ENCODE data around the gene CASP9. TPM values are rescaled to one million over a fixed set of nuclear protein-coding genes. Genes with fewer than 3 reads are reported as not detected.
"Not testable (repeated sequence)": the region's sequence is repeated elsewhere in the genome, so short reads cannot be mapped to it uniquely, and the experiment has no call there.

Gene CASP9
- total RNA-seq, 2 experiments from 2014 or later: 7.6 to 9.6 TPM

- ChIA-PET POLR2A (no interaction called here), CTCF (no interaction called here)
- no peaks in the 10 kb centered on the region for H3K4me1 Mint-ChIP-seq
- H3K36me3 Mint-ChIP-seq (ENCODE audit: low read depth): peaks cover 15% of the 10 kb centered on the region
- intact Hi-C loops (cut with DNase I, micrococcal nuclease): no loop called here
- DNase-seq: no peak
- no peak overlapping the region for H3K4me3 Mint-ChIP-seq
- H3K9me3 Mint-ChIP-seq (ENCODE audit: low read depth): no peaks in the 10 kb centered on the region
- no peak for ATAC-seq
- H3K27me3 Mint-ChIP-seq: no peaks in the 10 kb centered on the region
- no peak overlapping the region for H3K27ac Mint-ChIP-seq
Measured at GRCh38 chr1:15492596-15492995, 31.4 kb downstream of the CASP9 start.

- H3K4me1 Mint-ChIP-seq; H3K9me3 Mint-ChIP-seq (ENCODE audit: low read depth); POLR2A ChIA-PET; H3K27ac Mint-ChIP-seq; H3K4me3 Mint-ChIP-seq; H3K27me3 Mint-ChIP-seq; intact Hi-C loops (cut with DNase I, micrococcal nuclease); CTCF ChIA-PET: not testable (repeated sequence)
- DNase-seq: peak; percentile 20
- peaks cover 10% of the 10 kb centered on the region for H3K36me3 Mint-ChIP-seq (ENCODE audit: low read depth)
- ATAC-seq: peak; percentile 71
Measured at GRCh38 chr1:15491010-15491409, 33.0 kb downstream of the CASP9 start.

GRCh38 chr1:15489052-15489736 lies 34.8 kb downstream of the CASP9 start:
- intact Hi-C loops (cut with DNase I, micrococcal nuclease): no loop called here
- ATAC-seq: no peak
- ChIA-PET POLR2A (no interaction called here), CTCF (no interaction called here)
- no peaks in the 10 kb centered on the region for H3K4me1 Mint-ChIP-seq
- H3K9me3 Mint-ChIP-seq (ENCODE audit: low read depth): no peaks in the 10 kb centered on the region
- no peak for DNase-seq
- H3K4me3 Mint-ChIP-seq: no peak overlapping the region
- H3K27me3 Mint-ChIP-seq: no peaks in the 10 kb centered on the region
- peaks cover 7% of the 10 kb centered on the region for H3K36me3 Mint-ChIP-seq (ENCODE audit: low read depth)
- no peak overlapping the region for H3K27ac Mint-ChIP-seq

- H3K36me3 Mint-ChIP-seq (ENCODE audit: low read depth): peaks cover 7% of the 10 kb centered on the region
- intact Hi-C loops (cut with DNase I, micrococcal nuclease): no loop called here
- H3K9me3 Mint-ChIP-seq (ENCODE audit: low read depth): no peaks in the 10 kb centered on the region
- POLR2A ChIA-PET: no interaction called here
- no peaks in the 10 kb centered on the region for H3K27me3 Mint-ChIP-seq
- DNase-seq (no peak), ATAC-seq (no peak)
- CTCF ChIA-PET: interaction anchor here (1.0 to 1.2 kb wide), 2 partner anchors 11 to 13 kb away, joined by 3 read pairs; no protein-coding TSS in a partner anchor
- no peak overlapping the region for H3K27ac Mint-ChIP-seq
- no peak overlapping the region for H3K4me3 Mint-ChIP-seq
- H3K4me1 Mint-ChIP-seq: no peaks in the 10 kb centered on the region
Measured at GRCh38 chr1:15488371-15488770, 35.6 kb downstream of the CASP9 start.

- H3K9me3 Mint-ChIP-seq (ENCODE audit: low read depth); H3K36me3 Mint-ChIP-seq (ENCODE audit: low read depth); POLR2A ChIA-PET; H3K4me3 Mint-ChIP-seq; H3K27me3 Mint-ChIP-seq; intact Hi-C loops (cut with DNase I, micrococcal nuclease); H3K27ac Mint-ChIP-seq; ATAC-seq; DNase-seq; H3K4me1 Mint-ChIP-seq: not testable (repeated sequence)
- CTCF ChIA-PET: interaction anchor here (1.2 kb wide), 1 partner anchor 13 kb away, joined by 3 read pairs; no protein-coding TSS in a partner anchor
Measured at GRCh38 chr1:15486844-15487610, 37.0 kb downstream of the CASP9 start.

GRCh38 chr1:15485636-15486035 lies 38.4 kb downstream of the CASP9 start:
- H3K4me3 Mint-ChIP-seq: no peak overlapping the region
- H3K9me3 Mint-ChIP-seq (ENCODE audit: low read depth): no peaks in the 10 kb centered on the region
- peaks cover 4% of the 10 kb centered on the region for H3K36me3 Mint-ChIP-seq (ENCODE audit: low read depth)
- POLR2A ChIA-PET: no interaction called here
- no peak overlapping the region for H3K27ac Mint-ChIP-seq
- CTCF ChIA-PET: interaction anchor here (0.6 kb wide), 2 partner anchors 13 to 16 kb away, joined by 3 read pairs; no protein-coding TSS in a partner anchor
- ATAC-seq (no peak), DNase-seq (no peak)
- intact Hi-C loops (cut with DNase I, micrococcal nuclease): no loop called here
- no peaks in the 10 kb centered on the region for H3K27me3 Mint-ChIP-seq
- no peaks in the 10 kb centered on the region for H3K4me1 Mint-ChIP-seq

GRCh38 chr1:15484443-15484842 lies 39.6 kb downstream of the CASP9 start:
- H3K27me3 Mint-ChIP-seq; H3K27ac Mint-ChIP-seq; POLR2A ChIA-PET; intact Hi-C loops (cut with DNase I, micrococcal nuclease); ATAC-seq; H3K36me3 Mint-ChIP-seq (ENCODE audit: low read depth); DNase-seq; H3K4me3 Mint-ChIP-seq; H3K9me3 Mint-ChIP-seq (ENCODE audit: low read depth); H3K4me1 Mint-ChIP-seq: not testable (repeated sequence)
- CTCF ChIA-PET: interaction anchor here (0.6 kb wide), 1 partner anchor 275 kb away, joined by 3 read pairs; no protein-coding TSS in a partner anchor

GRCh38 chr1:15483971-15484370 lies 40.0 kb downstream of the CASP9 start:
- intact Hi-C loops (cut with DNase I, micrococcal nuclease): no loop called here
- Mint-ChIP-seq H3K36me3 (ENCODE audit: low read depth) (no peaks in the 10 kb centered on the region), H3K27ac (no peak overlapping the region), H3K9me3 (ENCODE audit: low read depth) (no peaks in the 10 kb centered on the region), H3K4me3 (no peak overlapping the region), H3K4me1 (no peaks in the 10 kb centered on the region), H3K27me3 (no peaks in the 10 kb centered on the region)
- CTCF ChIA-PET: no interaction called here
- POLR2A ChIA-PET: no interaction called here
- ATAC-seq (no peak), DNase-seq (no peak)

GRCh38 chr1:15482983-15483543 lies 41.0 kb downstream of the CASP9 start:
- H3K4me1 Mint-ChIP-seq; H3K4me3 Mint-ChIP-seq; H3K27me3 Mint-ChIP-seq; intact Hi-C loops (cut with DNase I, micrococcal nuclease); CTCF ChIA-PET; DNase-seq; H3K27ac Mint-ChIP-seq; H3K36me3 Mint-ChIP-seq (ENCODE audit: low read depth); H3K9me3 Mint-ChIP-seq (ENCODE audit: low read depth); POLR2A ChIA-PET; ATAC-seq: not testable (repeated sequence)

GRCh38 chr1:15482455-15482854 lies 41.6 kb downstream of the CASP9 start:
- ATAC-seq; CTCF ChIA-PET; H3K36me3 Mint-ChIP-seq (ENCODE audit: low read depth); H3K27me3 Mint-ChIP-seq; H3K4me3 Mint-ChIP-seq; H3K9me3 Mint-ChIP-seq (ENCODE audit: low read depth); H3K27ac Mint-ChIP-seq; H3K4me1 Mint-ChIP-seq; POLR2A ChIA-PET; DNase-seq; intact Hi-C loops (cut with DNase I, micrococcal nuclease): not testable (repeated sequence)

GRCh38 chr1:15479654-15480347 lies 44.2 kb downstream of the CASP9 start:
- no peak for DNase-seq
- no peak for ATAC-seq
- Mint-ChIP-seq H3K36me3 (ENCODE audit: low read depth) (no peaks in the 10 kb centered on the region), H3K4me3 (no peak overlapping the region), H3K9me3 (ENCODE audit: low read depth) (no peaks in the 10 kb centered on the region), H3K4me1 (no peaks in the 10 kb centered on the region), H3K27ac (no peak overlapping the region), H3K27me3 (no peaks in the 10 kb centered on the region)
- ChIA-PET CTCF (no interaction called here), POLR2A (no interaction called here)
- intact Hi-C loops (cut with DNase I, micrococcal nuclease): no loop called here
